HG02588 (cell line): Measurements from ENCODE around the gene POLR2C.
A peak's percentile ranks its signal among the peaks of the same experiment; 100 is the strongest.
"Not testable (repeated sequence)": the region's sequence is repeated elsewhere in the genome, so short reads cannot be mapped to it uniquely, and the experiment has no call there.

Source experiments
- ATAC-seq: cut with Tn5 transposase; IDR thresholded peaks from one replicate; pipeline ENCODE4 v1.9.1; 2021; ENCODE audit warnings: mild to moderate bottlenecking, moderate library complexity; ENCODE audit not compliant: unreplicated experiment

Gene POLR2C

GRCh38 chr16:57478396-57479204, 16.1 kb downstream of the POLR2C start:
- ATAC-seq = no peak

GRCh38 chr16:57479205-57479975, 16.9 kb downstream of the POLR2C start:
- no peak for ATAC-seq

GRCh38 chr16:57479976-57480753, 17.7 kb downstream of the POLR2C start:
- ATAC-seq = no peak

- no peak for ATAC-seq
These were observed 18.3 kb downstream of the POLR2C start for GRCh38 chr16:57480754-57481230.

- no peak for ATAC-seq
These were observed 18.9 kb downstream of the POLR2C start for GRCh38 chr16:57481421-57481820.

- ATAC-seq = no peak
These were observed 20.5 kb downstream of the POLR2C start for GRCh38 chr16:57482845-57483545.

GRCh38 chr16:57483725-57484514, 21.4 kb downstream of the POLR2C start:
- no peak for ATAC-seq

- no peak for ATAC-seq
These were observed 22.1 kb downstream of the POLR2C start for GRCh38 chr16:57484515-57485005.

- ATAC-seq = no peak
These were observed 22.8 kb downstream of the POLR2C start for GRCh38 chr16:57485091-57485915.

GRCh38 chr16:57485916-57486857, 23.7 kb downstream of the POLR2C start, which contains the start of gene DOK4:
TSS of gene DOK4 (minus strand) at chr16:57486493. CDS start at chr16:57479507, 6,986 bp downstream.
- ATAC-seq = peak; percentile 76

GRCh38 chr16:57486858-57487834, 24.7 kb downstream of the POLR2C start:
- ATAC-seq = no peak

- ATAC-seq = no peak
These were observed 26.8 kb downstream of the POLR2C start for GRCh38 chr16:57489229-57489628.

- no peak for ATAC-seq
These were observed 31.3 kb downstream of the POLR2C start for GRCh38 chr16:57493767-57494166.

- ATAC-seq = no peak
These were observed 34.6 kb downstream of the POLR2C start for GRCh38 chr16:57497121-57497520.

GRCh38 chr16:57498031-57498430, 35.6 kb downstream of the POLR2C start:
- no peak for ATAC-seq

GRCh38 chr16:57499941-57500340, 37.5 kb downstream of the POLR2C start:
- ATAC-seq = not testable (repeated sequence)
